Thyroid gland (tissue), 4 donors: Measurements from ENCODE around the gene HNRNPLL. TPM values are rescaled to one million over a fixed set of nuclear protein-coding genes. Genes with fewer than 3 reads are reported as not detected.

Source experiments
- DNase-seq, 2 donors: peaks; one replicate each; pipeline ENCODE4 v3.0.0-alpha.2; 2019
- H3K27ac ChIP-seq, 3 donors: fragments of 200-600 bp; sonication (generic); 1 replicate in 2 of 3; 2 replicates in 1 of 3; pipeline ENCODE4 v1.5.1; 2016 to 2019; ENCODE audit warnings: mild to moderate bottlenecking in 1 of 3, moderate library complexity in 1 of 3
- H3K27me3 ChIP-seq: fragments of 200-600 bp; sonication (generic); one replicate; pipeline ENCODE4 v1.5.1; 2019
- H3K36me3 ChIP-seq, 2 donors: fragments of 200-600 bp; sonication (generic); one replicate each; pipeline ENCODE4 v1.5.1; 2016 to 2019
- H3K4me1 ChIP-seq, 2 donors: fragments of 200-600 bp; sonication (generic); one replicate each; pipeline ENCODE4 v1.5.1; 2017 to 2019
- H3K4me3 ChIP-seq, 3 donors: fragments of 200-600 bp; sonication (generic); replicated peaks in 1 of 3; 1 replicate in 2 of 3; 2 replicates in 1 of 3; pipeline ENCODE4 v1.5.1; 2016; ENCODE audit warnings: mild to moderate bottlenecking in 1 of 3
- H3K9me3 ChIP-seq: fragments of 200-600 bp; sonication (generic); one replicate; pipeline ENCODE4 v1.5.1; 2017
- POLR2A ChIP-seq, 2 donors: fragments of 450-650 bp; IDR thresholded peaks; one replicate each; pipeline ENCODE4 v1.6.1; 2017; ENCODE audit warnings: antibody characterized with exemption in 2 of 2, mild to moderate bottlenecking in 2 of 2, moderate library complexity in 1 of 2
- WGBS, 2 donors: methylation state at CpG; one replicate each; pipeline ENCODE4 v1.1.5; 2017; 5-methylcytosine and 5-hydroxymethylcytosine counted together
- intact Hi-C: fragments of 100-400 bp; cut with DNase I; formaldehyde crosslinking; loops from one replicate; pipeline ENCODE4 v1.15.1; 2023
- total RNA-seq, 4 donors: library from RNA; depleted of rRNA; stranded (reverse); fragments of >200 nt; gene quantifications; one replicate each; pipeline ENCODE4 v1.2.3, GENCODE V29; 2016
- TF ChIP-seq, protein P1 (sequence below), 6 experiments: fragments of 200-600 bp in 3 of 6; fragments of 450-650 bp in 3 of 6; sonication (generic) in 3 of 6; IDR thresholded peaks; one replicate each; pipeline ENCODE4 v1.5.1; 2016 to 2019; ENCODE audit warnings: antibody characterized with exemption in 6 of 6, mild to moderate bottlenecking in 2 of 6, inconsistent platforms in 1 of 6, moderate library complexity in 1 of 6

Gene HNRNPLL
- total RNA-seq, 4 donors from 2014 or later, result 60.1 to 85.1 (median 64.3) TPM

DNA sequence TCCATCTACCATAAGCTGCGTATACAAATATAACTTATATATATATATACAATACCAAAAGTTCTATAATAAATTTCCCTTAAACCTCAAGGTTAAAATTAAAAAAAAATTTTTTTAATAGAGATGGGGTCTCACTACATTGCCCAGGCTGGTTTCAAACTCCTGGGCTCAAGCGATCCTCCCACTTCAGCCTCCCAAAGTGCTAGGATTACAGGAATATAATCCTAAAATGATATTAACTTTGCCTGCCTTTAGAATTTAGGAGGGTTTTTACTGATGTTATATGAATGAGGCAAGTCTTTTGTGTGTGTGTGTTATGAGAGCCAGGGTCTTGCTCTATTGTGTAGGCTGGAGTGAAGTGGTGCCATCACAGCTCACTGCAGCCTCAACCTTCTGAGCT is 49.2 kb downstream of the HNRNPLL start:
- Histone ChIP-seq H3K36me3 (no peaks in the 10 kb centered on the region), H3K27me3 (no peaks in the 10 kb centered on the region), H3K27ac (no peak overlapping the region), H3K9me3 (no peaks in the 10 kb centered on the region), H3K4me3 (no peak overlapping the region), H3K4me1 (no peaks in the 10 kb centered on the region)
- no peak for DNase-seq
- TF ChIP-seq, protein P1, sequence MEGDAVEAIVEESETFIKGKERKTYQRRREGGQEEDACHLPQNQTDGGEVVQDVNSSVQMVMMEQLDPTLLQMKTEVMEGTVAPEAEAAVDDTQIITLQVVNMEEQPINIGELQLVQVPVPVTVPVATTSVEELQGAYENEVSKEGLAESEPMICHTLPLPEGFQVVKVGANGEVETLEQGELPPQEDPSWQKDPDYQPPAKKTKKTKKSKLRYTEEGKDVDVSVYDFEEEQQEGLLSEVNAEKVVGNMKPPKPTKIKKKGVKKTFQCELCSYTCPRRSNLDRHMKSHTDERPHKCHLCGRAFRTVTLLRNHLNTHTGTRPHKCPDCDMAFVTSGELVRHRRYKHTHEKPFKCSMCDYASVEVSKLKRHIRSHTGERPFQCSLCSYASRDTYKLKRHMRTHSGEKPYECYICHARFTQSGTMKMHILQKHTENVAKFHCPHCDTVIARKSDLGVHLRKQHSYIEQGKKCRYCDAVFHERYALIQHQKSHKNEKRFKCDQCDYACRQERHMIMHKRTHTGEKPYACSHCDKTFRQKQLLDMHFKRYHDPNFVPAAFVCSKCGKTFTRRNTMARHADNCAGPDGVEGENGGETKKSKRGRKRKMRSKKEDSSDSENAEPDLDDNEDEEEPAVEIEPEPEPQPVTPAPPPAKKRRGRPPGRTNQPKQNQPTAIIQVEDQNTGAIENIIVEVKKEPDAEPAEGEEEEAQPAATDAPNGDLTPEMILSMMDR (IDR thresholded peaks at IDR 0.05), result no peak
- no peak for TF ChIP-seq POLR2A (IDR thresholded peaks at IDR 0.05)
- 98 to 99% methylated on average over 2 of the region's 2 CpGs for WGBS, 2 donors
- intact Hi-C loops, result no loop called here

DNA sequence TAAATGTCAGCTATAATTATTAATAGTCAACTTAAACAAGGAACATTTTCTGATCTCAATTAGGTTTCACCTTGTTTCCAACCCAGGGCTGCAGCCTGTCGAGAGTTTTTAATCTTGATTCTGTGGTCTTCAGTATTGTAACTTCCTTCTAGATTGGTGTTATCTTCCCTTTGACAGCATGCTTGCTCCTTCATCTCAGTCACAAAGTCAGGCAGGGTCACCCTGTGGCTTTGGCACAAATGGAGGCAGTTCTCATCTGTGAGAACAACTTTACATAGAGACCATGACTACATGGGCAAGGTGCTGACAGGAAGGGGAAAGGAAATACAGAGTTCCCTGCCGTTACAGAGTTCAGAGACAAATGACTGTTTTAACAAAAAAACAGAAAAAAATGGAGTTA is 50.5 kb downstream of the HNRNPLL start:
- Histone ChIP-seq H3K4me3 (no peak overlapping the region), H3K36me3 (no peaks in the 10 kb centered on the region), H3K27me3 (no peaks in the 10 kb centered on the region), H3K27ac (no peak overlapping the region), H3K9me3 (no peaks in the 10 kb centered on the region), H3K4me1 (no peaks in the 10 kb centered on the region)
- DNase-seq, result no peak
- WGBS, 2 donors, result 66 to 73% methylated on average over 2 of the region's 2 CpGs
- intact Hi-C loops, result no loop called here
- TF ChIP-seq POLR2A (IDR thresholded peaks at IDR 0.05), result no peak
- TF ChIP-seq, protein P1 (IDR thresholded peaks at IDR 0.05), result no peak

DNA sequence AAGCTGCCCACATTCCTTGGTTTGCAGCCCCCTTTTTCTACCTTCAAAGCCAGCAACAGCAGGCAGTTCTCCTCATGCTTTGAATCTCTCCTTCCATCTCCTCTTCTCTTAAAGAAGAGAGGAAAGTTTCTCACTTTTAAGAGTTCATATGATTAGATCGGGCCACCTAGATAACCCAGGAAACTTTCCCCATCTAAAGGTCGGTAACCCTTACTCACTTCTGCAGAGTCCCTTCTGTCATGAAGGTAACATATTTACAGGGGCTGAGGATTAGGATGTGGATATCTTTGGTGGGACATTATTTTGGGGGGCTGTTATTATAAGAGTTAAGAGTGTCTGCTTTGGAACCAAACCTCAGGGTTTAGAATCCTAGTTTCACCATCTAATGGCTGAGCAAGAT is 51.0 kb downstream of the HNRNPLL start:
- 98 to 100% methylated on average over 2 of the region's 2 CpGs for WGBS, 2 donors
- H3K4me3 ChIP-seq, result no peak overlapping the region
- H3K36me3 ChIP-seq, result no peaks in the 10 kb centered on the region
- no peaks in the 10 kb centered on the region for H3K4me1 ChIP-seq
- H3K27ac ChIP-seq, result no peak overlapping the region
- intact Hi-C loops, result no loop called here
- TF ChIP-seq, protein P1 (IDR thresholded peaks at IDR 0.05), result no peak
- no peak for TF ChIP-seq POLR2A (IDR thresholded peaks at IDR 0.05)
- no peaks in the 10 kb centered on the region for H3K9me3 ChIP-seq
- H3K27me3 ChIP-seq, result no peaks in the 10 kb centered on the region
- DNase-seq, result no peak

DNA sequence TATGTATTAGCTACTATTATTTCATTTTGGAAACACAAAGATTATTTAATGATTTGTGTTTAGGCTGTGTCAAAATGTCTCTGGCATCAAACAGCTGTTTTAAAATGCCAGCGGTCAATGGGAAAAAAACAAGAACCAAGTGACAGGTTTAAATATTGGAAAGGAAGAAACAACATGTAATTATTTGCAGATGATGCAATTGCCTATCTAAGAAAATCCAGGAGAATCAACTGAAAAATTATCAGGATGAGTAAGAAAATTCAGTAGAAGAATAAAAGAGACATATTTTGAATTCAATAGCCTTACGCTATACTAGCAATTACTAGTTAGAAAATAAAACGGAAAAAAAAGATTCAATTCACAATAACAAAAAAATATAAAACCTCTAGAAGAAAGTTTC is 51.6 kb downstream of the HNRNPLL start:
- DNase-seq, result no peak
- no peaks in the 10 kb centered on the region for H3K4me1 ChIP-seq
- H3K4me3 ChIP-seq, result no peak overlapping the region
- intact Hi-C loops, result no loop called here
- H3K36me3 ChIP-seq, result no peaks in the 10 kb centered on the region
- WGBS, 2 donors, result 97 to 98% methylated on average over 3 of the region's 3 CpGs
- no peaks in the 10 kb centered on the region for H3K9me3 ChIP-seq
- no peaks in the 10 kb centered on the region for H3K27me3 ChIP-seq
- no peak for TF ChIP-seq POLR2A (IDR thresholded peaks at IDR 0.05)
- TF ChIP-seq, protein P1 (IDR thresholded peaks at IDR 0.05), result no peak
- H3K27ac ChIP-seq, result no peak overlapping the region

DNA sequence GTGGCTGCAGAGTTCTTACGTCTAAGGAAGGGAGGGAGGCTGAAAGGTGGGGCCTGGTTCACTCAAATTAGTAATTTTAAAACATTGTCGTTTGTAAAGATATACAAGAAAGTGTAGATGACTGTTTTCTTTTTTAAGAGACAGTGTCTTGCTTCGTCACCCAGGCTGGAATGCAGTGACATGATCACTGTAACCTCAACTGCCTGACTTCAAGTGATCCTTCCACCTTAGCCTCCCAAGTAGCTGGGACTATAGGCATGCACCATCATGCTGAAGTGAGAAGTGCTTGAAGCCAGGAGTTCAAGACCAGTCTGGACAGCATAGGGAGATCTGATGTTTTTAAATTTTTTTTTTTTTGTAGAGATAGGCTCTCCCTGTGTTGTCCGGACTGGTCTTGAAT is 52.9 kb downstream of the HNRNPLL start:
- 75 to 78% methylated on average over 4 of the region's 4 CpGs for WGBS, 2 donors
- H3K27me3 ChIP-seq, result no peaks in the 10 kb centered on the region
- no peaks in the 10 kb centered on the region for H3K4me1 ChIP-seq
- TF ChIP-seq, protein P1 (IDR thresholded peaks at IDR 0.05), result no peak
- TF ChIP-seq POLR2A (IDR thresholded peaks at IDR 0.05), result no peak
- no peaks in the 10 kb centered on the region for H3K9me3 ChIP-seq
- no peak for DNase-seq
- no peaks in the 10 kb centered on the region for H3K36me3 ChIP-seq
- H3K4me3 ChIP-seq, result no peak overlapping the region
- intact Hi-C loops, result no loop called here
- H3K27ac ChIP-seq, result no peak overlapping the region
